Fibroblast of the aortic adventitia (primary cell): ENCODE data around the gene ELMOD3. TPM values are rescaled to one million over a fixed set of nuclear protein-coding genes. Genes with fewer than 3 reads are reported as not detected.

Source experiments
- DNase-seq: peaks from one replicate; pipeline ENCODE4 v3.0.0-alpha.2; 2010; ENCODE audit warnings: low read depth
- H3K4me3 ChIP-seq: 2 replicates; pipeline ENCODE4 v1.5.1; 2011; ENCODE audit warnings: low read depth, mild to moderate bottlenecking, control low read depth, low read length, moderate library complexity
- total RNA-seq: library from RNA; depleted of rRNA; stranded (reverse); fragments of >200 nt; gene quantifications from 2 replicates; pipeline ENCODE4 v1.2.3, GENCODE V29; 2012; ENCODE audit warnings: low replicate concordance
- TF ChIP-seq, protein P1 (sequence below): IDR thresholded peaks from 2 replicates; pipeline ENCODE4 v1.5.1; 2011; ENCODE audit warnings: mild to moderate bottlenecking, low read length, control low read depth, inconsistent platforms; ENCODE audit not compliant: insufficient read depth

The ELMOD3 gene
- total RNA-seq, 1 donor, result 19.3 TPM

DNA sequence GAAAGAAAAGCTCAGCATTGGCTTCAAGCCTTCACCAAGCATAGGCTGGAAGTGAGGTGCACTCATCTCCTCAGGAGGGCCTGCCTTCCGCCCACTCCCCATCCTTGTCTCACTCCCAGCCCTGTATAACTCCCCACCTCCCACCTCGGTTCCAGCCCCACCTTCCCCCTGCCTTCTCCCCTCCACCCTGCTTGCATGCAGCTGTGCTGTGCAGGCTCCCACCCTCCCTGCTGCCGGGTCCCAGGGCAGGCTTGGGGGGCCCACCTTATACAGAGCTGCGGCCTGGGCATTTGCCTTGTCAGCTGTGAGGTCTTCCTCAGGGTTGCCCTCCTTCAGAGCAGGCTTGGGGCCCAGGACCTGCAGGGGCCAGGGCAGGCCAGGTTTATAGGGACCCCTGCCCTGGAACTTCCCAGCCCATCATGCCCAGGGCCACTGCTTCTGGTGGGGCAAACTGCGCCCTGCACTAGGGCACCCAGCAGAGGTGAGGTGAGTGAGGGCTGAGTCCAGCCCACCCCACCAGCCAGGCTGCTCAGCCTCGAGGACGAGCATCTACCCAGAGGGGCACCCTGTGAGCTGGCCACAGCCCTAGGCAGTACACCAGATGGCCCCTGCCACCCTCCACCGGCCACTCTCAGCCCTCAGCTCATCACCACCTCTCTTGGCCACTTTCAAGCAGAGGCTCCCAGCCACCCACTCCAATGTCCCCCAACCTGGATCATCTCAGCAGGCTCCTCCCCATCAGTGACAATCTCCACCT lies 44.0 kb downstream of the ELMOD3 start:
- no peak overlapping the region for H3K4me3 ChIP-seq
- no peak for DNase-seq
- TF ChIP-seq, protein P1, sequence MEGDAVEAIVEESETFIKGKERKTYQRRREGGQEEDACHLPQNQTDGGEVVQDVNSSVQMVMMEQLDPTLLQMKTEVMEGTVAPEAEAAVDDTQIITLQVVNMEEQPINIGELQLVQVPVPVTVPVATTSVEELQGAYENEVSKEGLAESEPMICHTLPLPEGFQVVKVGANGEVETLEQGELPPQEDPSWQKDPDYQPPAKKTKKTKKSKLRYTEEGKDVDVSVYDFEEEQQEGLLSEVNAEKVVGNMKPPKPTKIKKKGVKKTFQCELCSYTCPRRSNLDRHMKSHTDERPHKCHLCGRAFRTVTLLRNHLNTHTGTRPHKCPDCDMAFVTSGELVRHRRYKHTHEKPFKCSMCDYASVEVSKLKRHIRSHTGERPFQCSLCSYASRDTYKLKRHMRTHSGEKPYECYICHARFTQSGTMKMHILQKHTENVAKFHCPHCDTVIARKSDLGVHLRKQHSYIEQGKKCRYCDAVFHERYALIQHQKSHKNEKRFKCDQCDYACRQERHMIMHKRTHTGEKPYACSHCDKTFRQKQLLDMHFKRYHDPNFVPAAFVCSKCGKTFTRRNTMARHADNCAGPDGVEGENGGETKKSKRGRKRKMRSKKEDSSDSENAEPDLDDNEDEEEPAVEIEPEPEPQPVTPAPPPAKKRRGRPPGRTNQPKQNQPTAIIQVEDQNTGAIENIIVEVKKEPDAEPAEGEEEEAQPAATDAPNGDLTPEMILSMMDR, result no peak

DNA sequence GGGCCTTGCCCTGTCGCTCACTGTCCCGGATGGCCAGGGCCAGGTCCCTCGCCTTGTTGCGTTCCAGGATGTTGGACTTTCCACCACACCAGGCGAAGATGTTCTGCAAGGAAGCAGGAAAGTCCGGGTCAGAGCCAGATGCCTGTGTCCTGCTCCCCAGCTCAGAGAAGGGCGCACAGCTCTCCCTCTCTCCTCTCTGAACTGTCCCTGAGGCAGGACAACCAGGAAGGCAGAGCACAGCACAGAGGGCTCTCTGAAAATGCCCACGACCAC lies 44.5 kb downstream of the ELMOD3 start:
- H3K4me3 ChIP-seq, result no peak overlapping the region
- DNase-seq, result no peak
- TF ChIP-seq, protein P1, result no peak

DNA sequence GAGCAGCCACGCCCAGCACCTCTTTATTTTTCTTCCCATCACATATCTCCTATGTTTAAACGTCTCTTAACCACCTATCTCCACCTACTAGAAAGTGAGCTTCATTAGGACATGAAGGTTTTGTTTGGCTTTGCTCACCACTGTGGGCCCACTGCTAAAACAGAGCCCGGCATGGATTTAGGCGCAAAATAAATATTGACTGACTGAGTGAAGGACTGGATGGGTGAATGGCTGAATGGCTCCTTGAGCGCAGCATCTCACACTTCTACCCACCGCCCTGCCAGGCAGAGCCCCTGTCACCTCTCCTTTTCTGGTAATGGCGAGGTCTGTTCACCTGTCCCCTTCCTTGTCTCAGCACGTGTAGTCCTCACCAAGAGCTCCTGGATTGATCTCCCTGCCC lies 45.5 kb downstream of the ELMOD3 start:
- TF ChIP-seq, protein P1, result no peak
- no peak for DNase-seq
- no peak overlapping the region for H3K4me3 ChIP-seq

DNA sequence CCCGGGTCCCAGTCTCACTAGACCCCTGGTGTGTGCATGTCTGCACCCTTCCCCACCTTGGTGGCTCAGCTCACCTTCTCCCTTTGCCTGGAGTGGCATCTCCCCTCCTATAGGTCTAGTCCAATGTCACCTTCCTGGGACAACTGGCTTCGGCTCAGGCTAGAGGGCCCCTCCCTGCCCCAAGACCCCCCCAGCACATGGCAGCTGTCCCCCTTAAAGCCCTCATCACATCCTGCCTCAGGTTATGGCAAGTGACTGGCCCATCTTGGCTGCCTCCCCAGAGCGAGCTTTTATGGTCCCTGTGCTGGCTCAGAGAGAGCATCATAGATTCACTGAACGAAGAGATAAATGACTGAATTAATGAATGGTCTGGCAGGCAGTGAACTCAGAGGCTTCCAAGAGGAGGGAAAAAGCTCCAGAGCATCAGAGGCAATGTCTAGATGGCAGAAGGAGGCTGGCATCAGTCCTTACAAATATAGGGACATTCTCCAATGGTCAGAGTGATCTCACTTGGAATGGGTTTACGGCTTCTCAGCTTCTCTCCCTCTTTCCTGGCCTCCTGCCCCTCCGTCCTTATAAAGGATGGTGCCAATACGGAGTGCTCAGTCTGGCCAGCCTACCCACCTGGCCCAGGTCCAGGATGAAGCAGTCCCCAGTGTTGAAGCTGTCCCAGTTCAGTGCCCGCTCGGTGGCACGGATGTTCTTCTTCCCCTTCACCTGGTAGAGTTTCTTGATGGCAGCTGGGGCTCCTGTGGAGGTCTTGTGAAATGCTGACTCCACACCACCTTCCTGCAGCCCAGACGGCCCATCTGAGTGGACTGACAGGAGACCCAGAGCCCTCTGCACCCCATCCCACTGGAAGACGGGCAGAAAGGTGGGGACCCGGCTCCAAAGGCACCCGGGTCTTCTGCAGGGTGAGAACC lies 46.2 kb downstream of the ELMOD3 start:
- no peak overlapping the region for H3K4me3 ChIP-seq
- DNase-seq, result no peak
- TF ChIP-seq, protein P1, result no peak

DNA sequence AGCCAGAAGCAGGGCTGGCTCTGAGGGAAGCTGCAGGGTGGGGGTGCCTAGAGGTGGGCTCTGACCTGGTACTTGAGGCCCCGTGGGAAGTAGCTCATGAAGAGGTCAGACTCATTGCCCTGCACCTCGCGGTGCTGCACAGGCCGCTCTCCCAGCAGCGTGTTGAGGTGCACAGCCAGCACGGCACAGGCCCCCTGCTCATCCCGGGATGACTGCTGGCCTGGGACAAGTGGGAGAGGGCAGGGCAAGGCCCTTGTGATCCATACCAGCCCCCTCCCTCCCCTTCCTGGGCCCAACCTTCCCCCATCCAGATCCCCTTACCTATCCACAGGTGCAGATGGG lies 46.9 kb downstream of the ELMOD3 start:
- TF ChIP-seq, protein P1, result no peak
- no peak overlapping the region for H3K4me3 ChIP-seq
- DNase-seq, result no peak

DNA sequence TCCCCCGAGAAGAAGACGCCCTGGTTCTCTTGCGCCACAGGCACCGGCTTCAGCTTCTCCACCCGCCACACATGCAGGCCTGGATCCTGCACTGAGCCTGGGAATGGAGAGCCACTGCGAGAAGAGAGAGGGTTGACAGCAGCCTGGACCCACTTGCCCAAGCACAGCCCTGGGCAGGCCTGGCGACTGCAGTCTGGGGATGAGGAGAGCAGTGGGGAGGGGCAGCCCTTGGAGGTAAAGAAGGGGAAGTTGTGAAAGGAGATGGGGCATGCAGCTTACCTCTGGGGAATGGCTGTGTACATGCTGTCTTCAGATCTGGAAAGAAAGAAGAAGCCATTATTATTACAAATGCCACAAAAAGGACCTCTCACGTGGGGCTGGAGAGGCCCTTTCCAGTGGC lies 47.3 kb downstream of the ELMOD3 start:
- TF ChIP-seq, protein P1, result no peak
- H3K4me3 ChIP-seq, result no peak overlapping the region
- DNase-seq, result no peak
